Measurements from ENCODE around the gene ST7. TPM values are rescaled to one million over a fixed set of nuclear protein-coding genes. Genes with fewer than 3 reads are reported as not detected.

Gene ST7
- total RNA-seq, 4 donors from 2014 or later = 16.2 to 38.6 (median 22.5) TPM

GRCh38 chr7:117179701-117180100 lies 226.4 kb downstream of the ST7 start:
- TF ChIP-seq CTCF (IDR thresholded peaks at IDR 0.05; ENCODE audit: low read depth) = no peak

- TF ChIP-seq CTCF (IDR thresholded peaks at IDR 0.05; ENCODE audit: low read depth) = no peak
Observed at GRCh38 chr7:117183729-117184128, 230.4 kb downstream of the ST7 start.

- TF ChIP-seq CTCF (IDR thresholded peaks at IDR 0.05; ENCODE audit: low read depth) = no peak
Observed at GRCh38 chr7:117184367-117184766, 231.1 kb downstream of the ST7 start.

GRCh38 chr7:117185124-117185523 lies 231.8 kb downstream of the ST7 start:
- TF ChIP-seq CTCF (IDR thresholded peaks at IDR 0.05; ENCODE audit: low read depth) = no peak

- TF ChIP-seq CTCF (IDR thresholded peaks at IDR 0.05; ENCODE audit: low read depth) = no peak
Observed at GRCh38 chr7:117186218-117187010, 233.1 kb downstream of the ST7 start.

GRCh38 chr7:117188376-117188775 lies 235.1 kb downstream of the ST7 start:
- no peak for TF ChIP-seq CTCF (IDR thresholded peaks at IDR 0.05; ENCODE audit: low read depth)

GRCh38 chr7:117188949-117189592 lies 235.8 kb downstream of the ST7 start:
- no peak for TF ChIP-seq CTCF (IDR thresholded peaks at IDR 0.05; ENCODE audit: low read depth)
